Kidney (tissue), 14 donors: Measurements from ENCODE around the gene EFNB1. TPM values are rescaled to one million over a fixed set of nuclear protein-coding genes. Genes with fewer than 3 reads are reported as not detected.

Source experiments
- DNase-seq, 5 donors: peaks; one replicate each; pipeline ENCODE4 v3.0.0-alpha.2; 2013 to 2020
- FAIRE-seq: peaks from 2 replicates; lab custom pipeline; 2012; peaks lifted over from hg19 to GRCh38; lab: Jason Lieb, UNC
- H3K27ac ChIP-seq, 2 donors: one replicate each; pipeline ENCODE4 v1.7.0; 2013; ENCODE audit warnings: low read depth in 2 of 2, low read length in 2 of 2, inconsistent platforms in 1 of 2
- H3K27me3 ChIP-seq: one replicate; pipeline ENCODE4 v1.7.1; 2013; ENCODE audit warnings: low read length, inconsistent platforms; ENCODE audit not compliant: control insufficient read depth, insufficient read depth
- H3K36me3 ChIP-seq, 3 donors: one replicate each; pipeline versions ENCODE4 v1.7.0 to v1.7.1; 2013; ENCODE audit warnings: low read length in 3 of 3, control low read depth in 1 of 3, inconsistent platforms in 1 of 3; ENCODE audit not compliant: insufficient read depth in 3 of 3, control insufficient read depth in 2 of 3
- H3K4me1 ChIP-seq, 3 donors: one replicate each; pipeline versions ENCODE4 v1.7.0 to v1.7.1; 2013; ENCODE audit warnings: low read length in 3 of 3, inconsistent platforms in 1 of 3, low read depth in 1 of 3; ENCODE audit not compliant: control insufficient read depth in 2 of 3, insufficient read depth in 2 of 3
- H3K4me3 ChIP-seq, 3 donors: one replicate each; pipeline versions ENCODE4 v1.7.0 to v1.8.1; 2013; ENCODE audit warnings: low read length in 3 of 3, control low read depth in 1 of 3, inconsistent platforms in 1 of 3
- H3K9ac ChIP-seq, 3 donors: one replicate each; pipeline versions ENCODE4 v1.7.0 to v1.7.1; 2013; ENCODE audit warnings: low read length in 3 of 3, control low read depth in 1 of 3, inconsistent platforms in 1 of 3
- H3K9me3 ChIP-seq, 3 donors: one replicate each; pipeline versions ENCODE4 v1.7.0 to v1.7.1; 2013; ENCODE audit warnings: low read length in 3 of 3, control low read depth in 1 of 3, inconsistent platforms in 1 of 3; ENCODE audit not compliant: control insufficient read depth in 2 of 3, insufficient read depth in 1 of 3
- CTCF ChIP-seq: IDR thresholded peaks from 3 replicates; pipeline ENCODE4 v1.5.1; 2012; ENCODE audit warnings: mild to moderate bottlenecking, moderate library complexity, borderline replicate concordance; ENCODE audit not compliant: insufficient read depth; ENCODE audit errors: extremely low read depth
- intact Hi-C: fragments of 100-400 bp; cut with DNase I; formaldehyde crosslinking; loops from one replicate; pipeline ENCODE4 v1.11.1; 2022
- polyA plus RNA-seq: library from polyadenylated mRNA; stranded (reverse); fragments of 350-450 nt; fragmentation: Illumina TruSeq; extraction: RNeasy Lipid Tissue Mini Kit (QIAGEN cat#74804); gene quantifications from one replicate; pipeline ENCODE4 v1.2.3, GENCODE V29; 2014; ENCODE audit warnings: low read depth, low replicate concordance; ENCODE audit not compliant: insufficient read depth
- total RNA-seq: library from RNA; stranded (reverse); fragmentation: NEBNext Ultra II Directional; extraction: Animal tissue kit (Norgen Biotek cat#: 25700); gene quantifications from one replicate; pipeline ENCODE4 v1.2.1, GENCODE V29; 2021
- donor health status: control.
- donor health status: control.
- donor health status: control.
- donor health status: control.
- donor health status: control.
- donor health status: DM: yes; HTN: yes; CAD: no.
- donor health status: Normal renal cell carcinoma (clear cell type).

The EFNB1 gene
- total and polyA plus RNA-seq, 2 donors from 2014 or later = 50.6 to 53.0 TPM

- Histone ChIP-seq H3K9me3 (no peaks in the 10 kb centered on the region), H3K4me1 (peaks cover 0 to 2% (median 0%) of the 10 kb centered on the region in 3 donors), H3K27me3 (no peaks in the 10 kb centered on the region), H3K36me3 (no peaks in the 10 kb centered on the region), H3K27ac (no peak overlapping the region), H3K4me3 (no peak overlapping the region), H3K9ac (no peak overlapping the region)
- peak in 4 of 5 donors; percentile 60 to 79 (median 71) for DNase-seq
- intact Hi-C loops = no loop called here
- TF ChIP-seq CTCF = no peak
- no peak for FAIRE-seq
These were observed 38.8 kb downstream of the EFNB1 start for GRCh38 chrX:68867458-68868112.

GRCh38 chrX:68868316-68868715 is 39.5 kb downstream of the EFNB1 start:
- intact Hi-C loops = no loop called here
- DNase-seq = no peak

GRCh38 chrX:68868902-68869800 is 40.3 kb downstream of the EFNB1 start:
- intact Hi-C loops = no loop called here
- no peaks in the 10 kb centered on the region for H3K27me3 ChIP-seq
- H3K4me3 ChIP-seq = no peak overlapping the region
- DNase-seq = no peak
- H3K9ac ChIP-seq = no peak overlapping the region
- H3K9me3 ChIP-seq = no peaks in the 10 kb centered on the region
- no peak for FAIRE-seq
- no peak for TF ChIP-seq CTCF
- no peak overlapping the region for H3K27ac ChIP-seq
- no peaks in the 10 kb centered on the region for H3K36me3 ChIP-seq
- H3K4me1 ChIP-seq = peaks cover 0 to 2% (median 0%) of the 10 kb centered on the region in 3 donors

More at GRCh38 chrX:68868316-68868715, 39.5 kb downstream of the EFNB1 start:
- TF ChIP-seq CTCF = no peak
- Histone ChIP-seq H3K4me1 (peaks cover 0 to 2% (median 0%) of the 10 kb centered on the region in 3 donors), H3K27me3 (no peaks in the 10 kb centered on the region), H3K9ac (no peak overlapping the region), H3K9me3 (no peaks in the 10 kb centered on the region), H3K4me3 (no peak overlapping the region), H3K27ac (no peak overlapping the region), H3K36me3 (no peaks in the 10 kb centered on the region)
- no peak for FAIRE-seq
